Stimulated activated CD4-positive, alpha-beta T cell treated with anti-CD3 and anti-CD28 coated beads, Interleukin-1b, Interleukin-23, amount 100 ng/mL, for 1 hour (primary cell): ENCODE results near the gene CHN2.

Source experiments
- DNase-seq, 2 donors: peaks; one replicate each; pipeline ENCODE4 v3.0.0-alpha.2; 2020; ENCODE audit warnings: low read depth in 2 of 2

The CHN2 gene

GRCh38 chr7:29360633-29361625 lies 166.4 kb downstream of the CHN2 start:
- DNase-seq: no peak

GRCh38 chr7:29362380-29362779 lies 167.8 kb downstream of the CHN2 start:
- no peak for DNase-seq

- no peak for DNase-seq
Observed at GRCh38 chr7:29363636-29364425, 169.3 kb downstream of the CHN2 start.

- no peak for DNase-seq
Observed at GRCh38 chr7:29364661-29365060, 170.1 kb downstream of the CHN2 start.

GRCh38 chr7:29365423-29365822 lies 170.8 kb downstream of the CHN2 start:
- no peak for DNase-seq

GRCh38 chr7:29367784-29368183 lies 173.2 kb downstream of the CHN2 start:
- DNase-seq: no peak

- no peak for DNase-seq
Observed at GRCh38 chr7:29369909-29370488, 175.4 kb downstream of the CHN2 start.

GRCh38 chr7:29370531-29371314 lies 176.1 kb downstream of the CHN2 start:
- DNase-seq: no peak

GRCh38 chr7:29371472-29371871 lies 176.9 kb downstream of the CHN2 start:
- no peak for DNase-seq

GRCh38 chr7:29372351-29373090 lies 177.9 kb downstream of the CHN2 start:
- DNase-seq: no peak

GRCh38 chr7:29375641-29376562 lies 181.3 kb downstream of the CHN2 start:
- DNase-seq: no peak

- no peak for DNase-seq
Observed at GRCh38 chr7:29377718-29378117, 183.1 kb downstream of the CHN2 start.

- DNase-seq: no peak
Observed at GRCh38 chr7:29379551-29379950, 185.0 kb downstream of the CHN2 start.

GRCh38 chr7:29381206-29382094 lies 186.9 kb downstream of the CHN2 start:
- no peak for DNase-seq

- no peak for DNase-seq
Observed at GRCh38 chr7:29384277-29384676, 189.7 kb downstream of the CHN2 start.

GRCh38 chr7:29385214-29385814 lies 190.7 kb downstream of the CHN2 start:
- DNase-seq: no peak

- DNase-seq: no peak
Observed at GRCh38 chr7:29386196-29386765, 191.7 kb downstream of the CHN2 start.

- no peak for DNase-seq
Observed at GRCh38 chr7:29391262-29391661, 196.7 kb downstream of the CHN2 start.
